HG03575 (cell line): ENCODE data around the gene TIMP3.

Experiments used
- ATAC-seq: cut with Tn5 transposase; IDR thresholded peaks from one replicate; pipeline ENCODE4 v1.9.1; 2021; ENCODE audit not compliant: unreplicated experiment, insufficient number of reproducible peaks, low FRiP score; ENCODE audit errors: extremely low read depth

The TIMP3 gene

GRCh38 chr22:32848226-32848625 is 46.7 kb downstream of the TIMP3 start:
- no peak for ATAC-seq

DNA sequence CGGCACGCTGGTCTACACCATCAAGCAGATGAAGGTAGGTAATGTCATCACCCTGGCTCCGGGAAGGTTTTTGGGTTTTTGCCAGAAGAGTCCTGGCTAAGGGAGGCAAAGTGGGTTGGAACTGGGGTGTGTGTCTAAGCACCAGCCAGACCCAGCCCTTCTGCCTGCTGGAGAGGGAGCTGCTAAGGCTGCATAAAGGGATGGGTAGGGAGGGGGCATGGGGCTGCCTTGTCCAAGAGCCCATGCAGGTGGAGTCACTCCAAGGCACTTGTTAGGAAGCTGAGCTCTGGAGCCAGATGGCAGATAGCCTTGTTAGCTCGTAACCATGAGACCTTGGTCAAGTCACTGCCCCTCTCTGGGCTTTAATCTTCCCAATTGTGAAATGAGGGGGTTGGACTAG is 48.0 kb downstream of the TIMP3 start:
- ATAC-seq: no peak

GRCh38 chr22:32850157-32850556 is 48.7 kb downstream of the TIMP3 start:
- ATAC-seq: no peak

- no peak for ATAC-seq
These were observed 49.3 kb downstream of the TIMP3 start for GRCh38 chr22:32850591-32851517.

DNA sequence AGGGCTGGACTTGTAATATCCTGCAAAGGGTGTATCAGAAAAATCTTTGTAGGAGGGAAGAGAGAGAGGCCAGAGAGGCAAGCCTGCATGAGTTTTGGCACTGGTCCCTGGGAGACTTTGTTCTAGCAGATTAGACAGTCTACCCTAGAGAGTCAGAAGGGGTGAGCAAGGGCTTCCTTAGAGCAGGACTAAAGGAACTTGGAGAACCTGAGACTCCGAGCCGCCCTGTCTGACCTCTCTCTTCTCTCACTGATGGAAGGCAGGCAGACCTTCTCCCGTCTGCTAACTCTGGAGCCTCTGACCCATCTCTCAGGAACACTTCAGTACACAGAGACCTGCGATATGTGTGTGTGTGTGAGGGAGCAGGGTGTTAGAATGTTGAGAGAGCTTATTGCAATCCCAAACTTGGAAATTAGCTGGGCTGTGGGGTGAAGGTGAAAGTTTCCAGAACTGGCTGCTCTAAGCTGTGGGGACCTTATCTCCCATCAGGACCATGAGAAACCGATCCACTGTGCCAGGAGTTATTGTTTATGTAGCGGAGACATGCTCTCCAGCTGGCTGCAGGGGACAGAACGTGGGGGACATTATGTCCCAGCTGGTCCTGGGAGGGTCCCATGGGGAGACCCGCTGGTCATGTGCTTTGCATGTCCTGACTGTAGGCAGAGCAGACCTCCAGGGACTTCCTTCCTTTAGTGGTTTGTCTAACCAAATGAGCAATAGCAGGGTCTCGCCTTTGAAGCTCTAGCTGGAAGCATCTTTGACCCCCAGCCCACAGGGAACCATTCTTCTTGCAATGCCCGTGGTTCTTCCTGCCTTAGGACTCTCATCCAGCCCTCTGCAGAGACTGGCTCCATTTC is 51.1 kb downstream of the TIMP3 start:
- ATAC-seq: no peak

GRCh38 chr22:32853662-32854061 is 52.2 kb downstream of the TIMP3 start:
- no peak for ATAC-seq

- ATAC-seq: no peak
These were observed 52.9 kb downstream of the TIMP3 start for GRCh38 chr22:32854351-32854804.

- no peak for ATAC-seq
These were observed 53.7 kb downstream of the TIMP3 start for GRCh38 chr22:32855045-32855756.

- no peak for ATAC-seq
These were observed 56.7 kb downstream of the TIMP3 start for GRCh38 chr22:32858121-32858703.

DNA sequence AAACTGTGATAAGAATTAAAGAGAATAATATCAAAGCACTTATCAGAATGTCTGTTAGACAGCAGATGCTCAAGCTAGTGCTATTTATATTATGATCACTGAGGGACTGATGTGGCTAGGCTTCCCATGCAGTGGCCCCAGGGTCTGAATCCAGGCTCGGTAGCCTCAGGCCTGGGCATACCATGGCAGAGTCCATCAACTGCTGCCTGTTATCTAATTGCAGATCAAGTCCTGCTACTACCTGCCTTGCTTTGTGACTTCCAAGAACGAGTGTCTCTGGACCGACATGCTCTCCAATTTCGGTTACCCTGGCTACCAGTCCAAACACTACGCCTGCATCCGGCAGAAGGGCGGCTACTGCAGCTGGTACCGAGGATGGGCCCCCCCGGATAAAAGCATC is 57.5 kb downstream of the TIMP3 start:
- ATAC-seq: no peak

DNA sequence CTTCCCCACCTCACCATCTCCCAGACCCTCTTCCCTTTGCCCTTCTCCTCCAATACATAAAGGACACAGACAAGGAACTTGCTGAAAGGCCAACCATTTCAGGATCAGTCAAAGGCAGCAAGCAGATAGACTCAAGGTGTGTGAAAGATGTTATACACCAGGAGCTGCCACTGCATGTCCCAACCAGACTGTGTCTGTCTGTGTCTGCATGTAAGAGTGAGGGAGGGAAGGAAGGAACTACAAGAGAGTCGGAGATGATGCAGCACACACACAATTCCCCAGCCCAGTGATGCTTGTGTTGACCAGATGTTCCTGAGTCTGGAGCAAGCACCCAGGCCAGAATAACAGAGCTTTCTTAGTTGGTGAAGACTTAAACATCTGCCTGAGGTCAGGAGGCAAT is 58.2 kb downstream of the TIMP3 start:
- no peak for ATAC-seq

DNA sequence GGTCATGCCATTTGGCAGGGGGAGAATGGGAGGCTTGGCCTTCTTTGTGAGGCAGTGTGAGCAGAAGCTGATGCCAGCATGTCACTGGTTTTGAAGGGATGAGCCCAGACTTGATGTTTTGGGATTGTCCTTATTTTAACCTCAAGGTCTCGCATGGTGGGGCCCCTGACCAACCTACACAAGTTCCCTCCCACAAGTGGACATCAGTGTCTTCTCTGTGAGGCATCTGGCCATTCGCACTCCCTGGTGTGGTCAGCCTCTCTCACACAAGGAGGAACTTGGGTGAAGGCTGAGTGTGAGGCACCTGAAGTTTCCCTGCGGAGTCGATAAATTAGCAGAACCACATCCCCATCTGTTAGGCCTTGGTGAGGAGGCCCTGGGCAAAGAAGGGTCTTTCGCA is 59.8 kb downstream of the TIMP3 start:
- no peak for ATAC-seq

DNA sequence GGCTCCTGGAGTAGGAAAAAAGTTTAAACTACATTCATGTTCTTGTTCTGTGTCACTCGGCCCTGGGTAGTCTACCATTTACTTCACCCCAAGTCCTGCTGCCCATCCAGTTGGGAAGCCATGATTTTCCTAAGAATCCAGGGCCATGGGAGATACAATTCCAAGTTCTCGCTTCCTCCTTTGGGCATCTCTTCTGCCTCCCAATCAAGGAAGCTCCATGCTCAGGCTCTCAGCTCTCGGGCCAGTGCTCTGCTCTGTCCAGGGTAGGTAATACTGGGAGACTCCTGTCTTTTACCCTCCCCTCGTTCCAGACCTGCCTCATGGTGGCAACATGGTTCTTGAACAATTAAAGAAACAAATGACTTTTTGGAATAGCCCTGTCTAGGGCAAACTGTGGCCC is 60.6 kb downstream of the TIMP3 start:
- ATAC-seq: no peak

- ATAC-seq: no peak
These were observed 61.6 kb downstream of the TIMP3 start for GRCh38 chr22:32862936-32863661.

DNA sequence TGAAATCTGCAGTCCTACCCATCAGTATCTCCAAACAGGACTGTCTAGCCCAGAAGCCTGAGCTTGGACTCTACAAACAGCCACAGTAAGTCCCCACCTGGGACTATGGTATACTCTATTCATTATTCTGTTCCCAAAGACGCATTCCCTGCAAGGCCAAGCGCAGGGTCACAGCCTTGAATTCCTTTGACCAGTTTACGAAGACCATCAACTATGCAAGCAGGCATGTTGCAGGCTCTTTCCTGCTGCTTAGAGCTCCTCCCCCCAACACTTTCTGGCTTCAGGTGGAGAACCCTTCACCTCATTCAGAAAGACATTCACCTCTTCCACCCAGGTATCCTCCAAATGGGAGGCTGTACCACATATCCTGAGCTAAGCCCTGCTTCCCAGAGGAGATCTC is 62.5 kb downstream of the TIMP3 start:
- ATAC-seq: no peak

DNA sequence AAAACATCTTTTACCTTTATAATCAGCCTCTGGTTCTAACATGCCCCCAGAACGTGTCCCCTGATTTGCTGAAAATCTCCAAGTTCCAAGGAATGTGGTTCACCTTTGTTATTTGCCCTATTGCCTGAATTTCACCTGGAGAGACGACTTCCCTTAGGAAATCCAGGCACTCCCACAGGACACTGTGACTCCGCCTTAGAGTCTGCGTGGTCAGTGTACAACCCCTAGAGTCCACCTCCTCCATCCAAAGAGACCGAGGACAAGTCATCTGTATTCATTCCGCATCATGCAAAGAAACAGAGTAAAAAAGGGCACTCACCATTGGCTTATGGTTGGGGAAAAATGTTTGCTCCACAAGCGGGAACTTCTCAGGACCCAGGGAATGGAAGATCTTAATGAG is 63.1 kb downstream of the TIMP3 start:
- no peak for ATAC-seq

DNA sequence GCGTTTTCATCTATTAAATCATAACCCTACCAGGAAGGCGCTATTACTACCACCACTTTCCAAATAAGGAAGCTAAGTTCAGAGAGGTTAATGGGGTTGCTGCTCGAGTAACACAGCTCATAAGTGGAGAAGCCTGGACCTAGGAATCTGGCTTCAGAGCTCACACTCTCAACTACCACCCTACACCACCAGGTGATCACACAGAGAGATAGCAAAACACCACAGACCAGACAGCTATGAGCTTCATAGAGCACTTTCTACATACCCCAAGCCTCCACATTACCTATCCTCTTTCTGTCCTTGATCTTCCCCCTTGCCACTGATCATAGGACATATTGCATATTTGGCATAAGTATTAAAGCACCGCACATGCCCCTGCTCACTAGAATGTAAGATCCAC is 65.4 kb downstream of the TIMP3 start:
- ATAC-seq: no peak

GRCh38 chr22:32868946-32869345 is 67.4 kb downstream of the TIMP3 start:
- no peak for ATAC-seq
